Right renal pelvis (tissue), 4 donors: ENCODE data around the gene ACO1. TPM values are rescaled to one million over a fixed set of nuclear protein-coding genes. Genes with fewer than 3 reads are reported as not detected.

Source experiments
- DNase-seq, 4 donors: peaks; one replicate each; pipeline ENCODE4 v3.0.0-alpha.2; 2013; ENCODE audit warnings: low read depth in 4 of 4, low spot score in 3 of 4, missing footprints in 1 of 4
- polyA plus RNA-seq, 4 donors: library from polyadenylated mRNA; unstranded; fragments of 120-200 nt; gene quantifications; one replicate each; pipeline ENCODE4 v1.2.1, GENCODE V29; 2013; ENCODE audit not compliant: insufficient read length in 4 of 4

The ACO1 gene
- polyA plus RNA-seq, 4 donors: 46.6 to 59.6 (median 48.0) TPM

DNA sequence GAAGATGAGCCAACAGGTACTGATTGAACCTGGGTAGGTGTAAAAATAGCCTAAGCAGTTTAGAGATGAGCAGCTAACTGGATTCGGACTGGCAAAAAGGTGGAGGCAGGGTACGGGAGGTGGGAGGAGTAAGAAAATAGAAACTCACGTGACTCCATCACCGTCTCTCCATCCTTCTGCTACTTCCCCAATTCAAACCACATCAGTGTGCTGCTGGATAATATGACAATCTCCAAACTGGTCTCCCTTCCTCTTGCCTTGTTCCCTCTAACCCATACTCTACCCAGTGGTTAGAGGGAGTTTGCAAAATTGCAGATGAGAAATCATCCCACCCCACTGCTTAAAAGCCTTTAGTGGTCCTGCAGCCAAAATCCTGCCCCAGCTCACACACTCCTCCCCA lies 98.9 kb downstream of the ACO1 start:
- no peak for DNase-seq

- peak in 1 of 4 donors; percentile 10 for DNase-seq
These were observed 102.6 kb downstream of the ACO1 start for GRCh38 chr9:32486839-32487562.

- no peak for DNase-seq
These were observed 103.5 kb downstream of the ACO1 start for GRCh38 chr9:32487981-32488380.

DNA sequence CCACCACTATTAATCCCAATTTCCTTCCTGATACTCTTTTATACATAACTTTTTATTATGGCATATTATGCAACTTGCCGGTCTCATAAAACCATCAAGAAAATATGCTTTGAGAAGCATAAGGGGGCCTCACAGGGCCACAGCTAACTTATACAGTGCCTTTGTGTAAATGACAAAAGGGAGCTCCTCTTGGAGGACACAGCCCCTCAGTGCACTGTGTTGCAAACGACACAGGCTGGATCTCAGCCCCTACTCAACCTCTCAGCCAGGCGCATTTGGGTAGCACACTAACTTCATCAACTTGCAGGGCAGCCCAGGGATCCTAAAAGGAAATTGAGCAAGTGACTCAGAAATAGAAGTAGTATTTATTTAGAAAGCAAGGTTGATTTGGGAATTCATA lies 106.2 kb downstream of the ACO1 start:
- DNase-seq: no peak

GRCh38 chr9:32497921-32498320 lies 113.5 kb downstream of the ACO1 start:
- no peak for DNase-seq

- DNase-seq: no peak
These were observed 116.3 kb downstream of the ACO1 start for GRCh38 chr9:32500768-32501167.

DNA sequence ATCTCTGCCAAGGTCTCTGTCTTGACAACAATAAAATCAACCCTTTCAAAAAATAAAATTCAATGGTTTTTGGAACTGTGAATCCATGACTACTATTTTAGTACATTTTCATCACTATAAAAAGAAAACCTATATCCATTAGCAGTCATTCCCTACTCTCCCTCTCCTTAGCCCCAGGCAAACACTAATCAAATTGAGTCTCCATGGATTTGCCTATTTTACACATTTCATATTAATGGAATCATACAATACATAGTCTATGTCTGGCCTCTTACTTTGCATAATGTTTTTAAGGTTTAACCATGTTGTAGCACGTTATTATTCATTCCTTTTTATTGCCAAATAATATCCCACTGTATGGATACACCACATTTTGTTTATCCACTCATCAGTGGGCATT lies 117.4 kb downstream of the ACO1 start:
- no peak for DNase-seq

GRCh38 chr9:32502464-32502863 lies 118.0 kb downstream of the ACO1 start:
- DNase-seq: no peak

GRCh38 chr9:32503008-32503407 lies 118.6 kb downstream of the ACO1 start:
- no peak for DNase-seq

Other genes with a start within 250 kb of the ACO1 start
- 10 to 100 TPM in 3 of 4 donors, 1 to 10 TPM in 1; 8.8 to 14.9 (median 12.7) TPM for gene RIGI, start 141.6 kb downstream of the ACO1 start, polyA plus RNA-seq
- 10 to 100 TPM; 14.1 to 18.8 (median 15.5) TPM for gene SMIM27, start 167.7 kb downstream of the ACO1 start, polyA plus RNA-seq
- 10 to 100 TPM; 26.6 to 37.1 (median 35.3) TPM for gene TOPORS, start 167.9 kb downstream of the ACO1 start, polyA plus RNA-seq
- gene NDUFB6, start 188.5 kb downstream of the ACO1 start, polyA plus RNA-seq: 10 to 100 TPM; 76.4 to 93.8 (median 83.3) TPM